SK-MEL-5 (cell line): Measurements from ENCODE around the gene PRCD. TPM values are rescaled to one million over a fixed set of nuclear protein-coding genes. Genes with fewer than 3 reads are reported as not detected.
A peak's percentile ranks its signal among the peaks of the same experiment; 100 is the strongest.
"Not testable (repeated sequence)": the region's sequence is repeated elsewhere in the genome, so short reads cannot be mapped to it uniquely, and the experiment has no call there.

Source experiments
- DNase-seq: peaks from one replicate; pipeline ENCODE4 v3.0.0-alpha.2; 2016; ENCODE audit warnings: low read depth, low spot score
- in situ Hi-C: cut with HindIII; loops from 2 replicates; pipeline ENCODE4 v1.10.0; 2016; ENCODE audit warnings: low sequenced_read_pairs, high pct_unique_total_duplicates, low pct_unique_long_range_greater_than_20kb
- total RNA-seq: library from RNA; depleted of rRNA; stranded (reverse); fragments of >200 nt; shearing (Covaris generic); gene quantifications from 2 replicates; pipeline ENCODE4 v1.2.3, GENCODE V29; 2014

The PRCD gene
- total RNA-seq, 1 experiment from 2014 or later: 15.8 TPM

DNA sequence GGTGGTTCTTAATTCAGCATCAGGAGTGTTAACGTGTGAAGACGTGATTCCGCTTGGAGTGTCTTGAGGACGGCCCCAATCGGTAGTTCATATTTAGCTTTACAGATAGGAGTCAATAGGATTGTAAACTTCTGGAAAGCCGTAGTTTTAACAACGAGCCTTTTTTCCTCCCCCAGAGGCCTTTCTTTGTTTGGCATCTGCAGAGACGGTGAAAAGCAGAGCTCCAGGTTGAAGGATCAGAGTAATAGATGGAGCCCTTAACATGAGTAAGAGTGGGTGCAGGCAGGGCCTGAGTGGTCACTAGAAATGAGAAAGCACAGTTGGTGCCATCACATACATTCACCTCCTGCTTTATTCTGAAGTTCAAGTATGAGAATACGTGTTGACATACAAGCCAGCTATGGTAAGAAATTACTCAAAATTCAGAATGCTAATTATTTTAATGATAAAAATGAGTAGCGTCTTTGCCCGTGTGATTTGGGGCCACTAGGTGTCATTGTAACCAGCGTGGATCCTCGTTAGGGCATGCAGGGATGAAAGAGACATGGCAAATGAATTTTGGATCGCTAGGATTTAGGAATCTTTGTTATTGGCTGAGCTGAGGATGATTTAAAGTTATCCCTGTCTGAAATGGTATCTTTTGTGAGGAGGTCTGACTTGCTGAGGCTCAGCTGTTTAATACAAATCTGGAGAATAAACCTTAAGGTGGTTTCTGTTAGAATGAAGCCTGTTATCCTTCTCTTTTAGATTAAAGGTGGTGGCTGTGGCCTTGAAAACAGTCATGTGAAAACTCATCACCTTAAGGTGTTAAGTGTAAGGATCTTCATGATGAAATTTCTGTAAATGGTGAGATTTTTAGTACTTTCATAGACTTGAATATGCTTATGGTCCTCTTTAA, 18.6 kb downstream of the PRCD start:
- in situ Hi-C loops: no loop called here
- peak; percentile 71 for DNase-seq

DNA sequence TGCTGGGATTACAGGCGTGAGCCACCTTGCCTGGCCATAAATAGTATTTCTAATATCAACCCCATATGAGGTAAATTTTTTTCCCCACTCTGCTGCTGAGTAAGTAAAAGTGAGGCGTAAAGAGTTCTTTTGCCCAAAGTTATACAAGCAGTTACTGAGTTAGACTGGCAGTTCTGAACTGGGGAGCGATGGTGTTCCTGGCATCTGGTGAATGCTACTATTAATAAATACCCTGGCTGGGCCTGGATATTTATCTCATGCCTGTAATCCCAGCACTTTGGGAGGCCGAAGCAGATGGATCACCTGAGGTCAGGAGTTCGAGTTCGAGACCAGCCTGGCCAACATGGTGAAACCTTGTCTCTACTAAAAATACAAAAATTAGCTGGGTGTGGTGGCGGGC, 19.6 kb downstream of the PRCD start:
- in situ Hi-C loops, DNase-seq: not testable (repeated sequence)

DNA sequence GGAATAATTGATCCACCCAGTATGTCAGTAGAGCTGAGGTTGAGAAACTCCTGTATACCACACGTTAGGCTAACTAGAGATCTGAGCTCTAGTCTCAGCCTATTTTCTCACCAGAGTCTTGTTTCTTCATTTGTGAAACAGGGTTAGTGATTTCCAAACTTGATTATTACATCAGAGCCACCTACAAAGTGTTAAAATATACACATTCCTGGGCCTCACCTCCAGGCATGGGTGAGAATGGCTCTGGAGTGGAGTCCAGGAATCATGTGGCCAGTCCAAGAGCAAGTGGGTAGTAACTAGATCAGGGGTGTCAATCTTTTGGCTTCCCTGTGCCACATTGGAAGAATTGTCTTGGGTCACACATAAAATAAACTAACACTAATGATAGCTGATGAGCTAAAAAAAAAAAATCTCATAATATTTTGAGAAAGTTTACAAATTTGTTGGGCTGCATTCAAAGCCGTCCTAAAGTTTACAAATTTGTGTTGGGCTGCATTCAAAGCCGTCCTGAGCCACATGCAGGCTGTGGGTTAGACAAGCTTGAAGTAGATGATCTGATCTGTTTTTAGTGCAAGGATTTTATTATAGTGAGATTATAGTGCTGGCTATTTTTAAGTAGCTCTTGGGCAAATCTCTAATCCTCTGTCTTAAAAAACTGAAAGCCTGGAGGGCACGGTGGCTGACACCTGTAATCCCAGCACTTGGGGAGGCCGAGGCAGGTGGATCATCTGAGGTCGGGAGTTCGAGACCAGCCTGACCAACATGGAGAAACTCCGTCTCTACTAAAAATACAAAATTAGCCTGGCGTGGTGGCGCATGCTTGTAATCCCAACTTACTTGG, 20.4 kb downstream of the PRCD start:
- peak; percentile 55 for DNase-seq
- in situ Hi-C loops: no loop called here

DNA sequence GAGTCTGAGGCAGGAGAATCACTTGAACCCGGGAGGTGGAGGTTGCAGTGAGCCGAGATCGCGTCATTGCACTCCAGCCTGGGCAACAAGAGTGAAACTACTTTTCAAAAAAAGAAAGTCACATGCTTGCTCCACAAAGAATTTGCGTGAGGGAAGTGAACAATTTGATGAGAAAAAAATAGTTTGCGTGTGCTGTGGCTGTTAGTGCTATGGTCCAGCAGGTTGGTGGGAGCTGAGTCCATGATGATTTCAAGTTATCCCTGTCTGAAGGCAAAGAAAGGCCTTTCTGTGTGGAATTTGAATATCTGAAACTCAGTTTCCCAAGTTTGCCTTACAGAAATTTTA, 21.0 kb downstream of the PRCD start:
- in situ Hi-C loops: no loop called here
- peak; percentile 52 for DNase-seq

- in situ Hi-C loops: no loop called here
- peak; percentile 50 for DNase-seq
Measured at GRCh38 chr17:76561332-76561731, 21.5 kb downstream of the PRCD start.

DNA sequence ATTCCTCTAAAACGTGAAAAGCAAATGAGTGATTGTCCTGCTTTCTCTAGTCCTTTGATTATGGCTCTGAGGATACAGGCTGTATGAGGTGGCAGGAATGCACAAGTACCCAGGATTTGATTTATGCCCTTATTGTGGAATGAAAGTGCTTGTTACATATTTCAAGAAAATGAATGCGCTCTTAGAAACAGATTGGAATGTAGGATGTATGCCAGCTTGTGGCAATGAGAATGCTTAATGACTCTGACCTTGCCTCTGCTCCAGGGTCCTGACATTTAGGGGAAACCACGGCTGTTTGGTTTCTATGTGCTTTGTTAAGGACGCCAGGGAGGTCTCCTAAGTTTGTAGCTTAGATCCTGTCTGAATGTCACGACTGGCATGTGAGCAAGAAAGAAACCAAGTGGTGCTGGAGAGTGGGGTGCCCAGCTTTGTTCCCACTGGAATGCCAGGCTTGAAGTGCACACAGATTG, 22.0 kb downstream of the PRCD start:
- DNase-seq: peak; percentile 96
- in situ Hi-C loops: no loop called here

- peak; percentile 83 for DNase-seq
- in situ Hi-C loops: no loop called here
Measured at GRCh38 chr17:76562734-76563148, 22.9 kb downstream of the PRCD start.

DNA sequence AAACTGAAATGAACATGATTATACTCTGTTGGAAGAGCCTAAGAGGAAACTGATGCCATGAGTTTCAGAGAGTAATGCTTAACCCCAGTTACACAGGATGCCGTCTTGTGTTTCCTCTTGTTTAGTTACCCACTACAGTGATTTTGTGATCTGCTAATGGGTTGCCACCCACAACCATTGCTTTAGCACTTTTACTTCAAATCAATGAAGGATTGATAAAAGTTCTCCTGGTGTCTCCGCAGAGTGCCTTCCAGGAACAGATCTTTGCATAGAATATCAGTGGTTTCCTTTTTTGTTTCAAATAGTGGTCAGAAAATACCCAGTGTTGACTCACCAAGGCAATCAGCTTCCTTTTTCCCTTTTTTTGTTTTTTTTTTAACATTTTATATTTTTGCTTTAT, 23.5 kb downstream of the PRCD start:
- DNase-seq, in situ Hi-C loops: not testable (repeated sequence)

GRCh38 chr17:76564991-76565727, 25.3 kb downstream of the PRCD start:
- DNase-seq: peak; percentile 51
- in situ Hi-C loops: not testable (repeated sequence)

DNA sequence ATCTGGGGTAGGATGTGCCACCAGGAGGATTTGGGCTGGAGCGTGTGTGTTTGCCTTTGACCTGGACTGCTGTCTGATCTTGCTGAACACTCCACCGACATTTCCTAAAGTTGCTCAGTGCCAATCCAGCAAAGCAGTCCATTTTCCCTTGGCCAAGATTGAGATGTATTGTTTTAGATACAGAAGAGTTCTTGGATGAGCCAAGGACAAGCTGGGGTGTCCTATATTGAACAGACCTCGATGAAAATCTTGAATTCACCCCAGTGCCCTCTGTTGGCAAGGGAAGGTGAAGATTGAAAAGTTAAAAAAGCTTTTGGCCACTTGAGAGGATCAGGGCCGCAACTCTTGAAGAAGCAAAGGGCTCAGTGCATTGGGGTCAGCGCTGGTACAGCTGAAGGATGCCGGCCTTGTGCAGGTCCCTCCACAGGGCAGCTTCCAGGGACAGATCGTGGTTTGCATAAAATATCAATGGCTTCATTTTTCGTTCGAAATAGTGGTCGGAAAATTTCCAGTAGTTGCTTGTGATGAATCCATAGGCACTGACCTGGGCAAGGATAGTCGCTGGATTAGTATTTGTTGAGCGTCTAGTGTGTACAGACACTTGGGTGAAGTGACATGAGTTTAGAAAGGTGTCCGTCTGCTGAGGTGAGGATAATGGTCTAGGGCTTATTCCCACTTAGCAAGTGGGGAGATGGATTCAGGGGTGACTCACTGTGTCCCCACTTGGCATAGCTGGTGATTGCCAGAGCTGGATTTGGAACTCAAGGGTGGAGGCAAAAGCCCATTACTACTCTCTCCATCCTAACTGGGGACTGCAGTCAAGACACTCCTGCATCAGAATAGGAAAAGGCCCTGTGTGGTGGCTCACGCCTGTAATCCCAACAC, 26.1 kb downstream of the PRCD start:
- peak; percentile 54 for DNase-seq
- in situ Hi-C loops: no loop called here

- in situ Hi-C loops: no loop called here
- no peak for DNase-seq
Measured at GRCh38 chr17:76566613-76566943, 26.7 kb downstream of the PRCD start.

DNA sequence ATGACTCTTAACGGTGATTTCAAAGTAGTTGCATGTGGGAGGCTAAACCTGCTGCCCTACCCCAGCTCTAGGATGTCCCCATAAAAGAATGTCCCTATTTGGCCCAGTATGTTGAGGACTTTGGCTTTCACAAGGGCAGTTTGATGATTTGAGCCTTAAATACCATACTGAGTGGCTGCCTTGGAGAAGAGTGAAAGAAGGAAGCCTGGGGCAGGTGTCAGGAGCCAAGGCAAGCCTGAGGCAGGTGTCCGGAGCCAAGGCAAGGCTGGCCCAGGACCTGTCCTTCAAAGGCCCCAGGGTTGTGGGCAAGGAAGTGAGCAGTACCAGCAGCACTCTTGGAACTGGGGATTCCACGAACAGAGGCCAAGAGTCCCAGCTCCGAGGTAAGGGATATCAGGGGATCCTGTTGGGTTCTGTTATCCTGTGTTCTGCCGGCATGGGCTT, 27.2 kb downstream of the PRCD start:
- DNase-seq: no peak
- in situ Hi-C loops: no loop called here

GRCh38 chr17:76567634-76568432, 28.0 kb downstream of the PRCD start:
- in situ Hi-C loops: no loop called here
- peak; percentile 94 for DNase-seq

DNA sequence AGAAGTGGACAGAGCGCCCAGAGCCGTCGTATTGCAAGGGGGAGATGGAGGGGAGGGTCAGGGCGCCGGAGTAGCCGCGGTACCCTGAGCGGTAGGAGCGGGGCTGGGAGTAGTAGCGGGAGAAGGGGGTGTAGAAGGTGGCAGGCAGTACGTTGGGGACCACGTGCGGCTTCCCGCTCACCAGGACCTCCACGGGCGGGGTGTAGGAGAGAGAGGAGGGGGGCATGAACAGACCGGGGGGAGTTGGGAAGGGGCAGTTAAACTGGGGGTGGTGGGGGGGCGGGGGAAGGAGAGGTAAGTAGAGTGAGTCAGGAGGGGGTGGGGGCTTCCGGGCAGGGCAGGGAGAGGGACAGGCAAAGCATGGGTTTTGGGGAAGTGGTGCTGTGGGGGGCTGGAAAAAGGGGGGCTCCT, 29.0 kb downstream of the PRCD start:
- no peak for DNase-seq
- in situ Hi-C loops: no loop called here

DNA sequence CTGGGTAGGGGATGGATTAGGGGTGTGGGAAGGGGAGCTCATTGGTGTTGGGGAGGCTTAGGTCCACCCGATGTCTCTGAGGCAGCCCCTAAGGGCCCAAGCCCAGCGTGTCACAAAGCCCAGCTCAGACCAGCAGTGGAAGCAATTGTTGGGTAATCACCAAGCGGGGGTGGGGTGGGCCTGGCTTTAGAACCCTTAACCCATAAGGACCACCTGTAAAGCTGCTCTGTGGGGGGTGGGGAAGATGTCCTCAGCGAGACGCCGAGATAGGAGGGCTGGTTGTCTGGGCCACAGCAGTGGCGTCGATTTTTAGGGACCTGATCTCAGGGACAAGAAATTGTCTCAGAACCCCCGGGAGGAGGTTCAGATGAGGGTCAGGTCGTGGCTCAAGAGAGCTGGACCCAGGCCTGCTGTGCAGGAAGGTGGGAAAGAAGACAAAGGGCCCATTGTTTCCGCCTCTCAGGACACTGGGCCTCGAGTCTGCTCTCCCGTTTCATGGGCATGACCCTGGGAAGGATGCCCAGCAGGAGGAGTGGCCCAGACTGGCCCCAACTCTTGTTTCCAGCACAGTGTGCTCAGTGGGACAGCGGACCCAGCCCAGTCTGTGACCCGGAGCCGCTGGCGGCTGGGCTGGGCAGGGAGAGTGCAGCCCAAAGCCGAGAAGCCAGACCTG, 29.9 kb downstream of the PRCD start:
- peak; percentile 95 for DNase-seq
- in situ Hi-C loops: loop anchor here (10.0 kb wide), 1 partner anchor 145 kb away; the partner anchor contains the start of gene MXRA7

- DNase-seq: no peak
- in situ Hi-C loops: loop anchor here (10.0 kb wide), 1 partner anchor 144 kb away; the partner anchor contains the start of gene MXRA7
Measured at GRCh38 chr17:76570457-76570856, 30.6 kb downstream of the PRCD start.
